ENCODE data around the gene CCDC182.

The CCDC182 gene

DNA sequence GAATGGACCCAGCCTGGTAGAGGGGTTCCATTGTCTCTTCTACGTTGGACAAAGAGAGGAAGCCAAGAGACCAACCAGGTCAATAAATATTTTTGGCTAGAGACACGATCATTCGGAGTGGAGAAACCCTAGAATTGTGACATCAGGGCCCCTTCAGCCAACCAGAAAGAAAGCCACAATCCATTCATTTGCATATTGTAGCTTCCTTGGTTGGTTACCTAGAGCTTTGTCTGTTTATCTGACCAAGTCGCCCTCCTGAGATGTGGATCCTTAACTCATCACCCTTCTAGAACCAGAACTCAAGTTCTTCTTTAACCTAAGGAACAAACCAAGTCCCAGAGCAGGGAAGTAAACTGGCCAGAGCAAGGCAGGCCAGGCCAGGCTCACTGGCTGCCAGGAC, at the start of gene CCDC182:
Gene CCDC182 (minus strand): TSS at position 58 of the 400 bp plus-strand sequence. CDS start 27 bp downstream, at position 31.
- no peak for DNase-seq

DNA sequence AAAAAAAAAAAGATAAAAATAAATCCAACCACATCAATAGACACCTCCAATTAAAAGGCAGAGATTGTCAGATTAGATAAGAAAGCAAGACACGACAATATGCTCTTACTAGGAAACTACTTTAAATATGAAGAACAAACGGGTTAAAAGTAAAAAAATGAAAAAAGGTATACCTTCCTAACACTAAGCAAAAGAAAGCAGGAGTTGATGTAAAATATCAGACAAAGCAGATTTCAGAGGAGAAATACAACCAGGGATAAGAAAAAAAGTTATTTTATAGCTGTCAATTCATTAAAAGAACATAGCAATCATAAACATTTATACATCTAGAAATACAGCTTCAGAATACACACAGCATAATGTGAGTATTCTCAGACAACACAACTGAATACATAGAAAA, 49.7 kb upstream of the CCDC182 start:
- DNase-seq = no peak

DNA sequence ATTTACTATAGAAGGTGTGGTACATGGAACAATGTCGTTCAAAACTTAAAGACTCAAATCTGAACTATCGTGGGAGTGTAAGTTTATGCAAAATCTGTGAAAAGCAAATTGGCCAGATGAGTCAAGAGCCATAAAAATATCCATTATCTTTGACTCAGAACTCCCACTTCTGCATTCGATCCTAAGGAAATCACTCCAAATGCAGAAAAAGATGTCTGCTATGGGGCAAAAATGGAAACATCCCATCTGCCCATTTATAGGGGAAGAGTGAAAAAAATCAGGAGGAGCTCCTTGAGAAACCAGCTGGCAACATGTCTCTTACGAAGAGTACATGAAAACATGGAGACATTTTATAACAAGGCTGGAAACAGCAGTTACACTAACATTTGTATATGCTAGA, 43.6 kb upstream of the CCDC182 start:
- no peak for DNase-seq

DNA sequence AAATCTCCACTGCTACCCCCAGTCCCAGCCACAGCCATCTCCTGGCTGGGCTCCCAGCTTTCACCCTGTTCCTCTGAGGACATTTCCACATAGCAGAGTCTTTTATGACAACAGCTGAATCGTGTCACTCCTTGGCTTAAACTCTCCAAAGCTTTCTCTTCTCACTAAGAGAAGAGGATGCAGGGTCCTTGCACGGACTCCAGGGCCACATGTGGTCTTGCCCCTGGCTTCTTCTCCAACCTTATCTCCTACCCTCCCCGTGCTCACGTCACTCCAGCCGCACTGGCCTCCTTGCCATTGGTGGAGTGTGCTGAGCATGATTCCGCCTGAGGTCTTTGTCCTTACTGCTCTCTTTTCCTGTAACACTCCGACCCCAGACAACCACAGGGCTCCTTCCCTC, 39.9 kb upstream of the CCDC182 start:
- DNase-seq = no peak

DNA sequence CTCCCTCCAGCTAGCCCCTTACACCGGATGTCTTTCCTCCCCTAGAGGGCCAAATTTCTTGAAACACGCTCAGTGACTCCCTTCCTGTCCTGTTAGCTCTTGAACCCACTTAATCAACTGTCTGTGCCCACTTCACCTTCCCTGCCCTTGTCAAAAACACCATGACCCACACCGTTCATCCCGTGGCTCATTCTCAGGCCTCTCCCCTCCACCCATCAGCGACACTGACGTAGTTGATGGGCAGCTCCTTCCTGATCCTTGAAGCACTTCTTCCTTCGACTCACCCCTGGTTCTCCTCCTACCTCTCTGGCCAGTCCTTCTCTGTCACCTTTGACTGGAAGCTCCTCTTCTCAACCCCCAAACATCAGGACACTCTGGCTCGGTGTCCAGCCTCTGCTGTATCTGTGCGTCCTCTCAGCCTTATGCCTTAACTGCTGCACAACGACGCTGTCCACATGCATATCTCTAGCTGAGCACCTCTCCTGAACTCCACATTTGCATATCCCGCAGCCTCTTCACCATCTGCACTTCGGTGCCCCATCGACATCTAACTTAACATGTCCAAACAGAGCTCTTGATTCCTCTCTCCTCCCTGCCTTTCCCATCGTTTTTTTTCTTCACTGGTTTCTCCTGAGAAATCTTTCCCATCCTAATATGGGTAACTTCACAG, 39.3 kb upstream of the CCDC182 start:
- DNase-seq = no peak

GRCh38 chr17:57783338-57783742, 38.2 kb upstream of the CCDC182 start:
- DNase-seq = peak; percentile 91

DNA sequence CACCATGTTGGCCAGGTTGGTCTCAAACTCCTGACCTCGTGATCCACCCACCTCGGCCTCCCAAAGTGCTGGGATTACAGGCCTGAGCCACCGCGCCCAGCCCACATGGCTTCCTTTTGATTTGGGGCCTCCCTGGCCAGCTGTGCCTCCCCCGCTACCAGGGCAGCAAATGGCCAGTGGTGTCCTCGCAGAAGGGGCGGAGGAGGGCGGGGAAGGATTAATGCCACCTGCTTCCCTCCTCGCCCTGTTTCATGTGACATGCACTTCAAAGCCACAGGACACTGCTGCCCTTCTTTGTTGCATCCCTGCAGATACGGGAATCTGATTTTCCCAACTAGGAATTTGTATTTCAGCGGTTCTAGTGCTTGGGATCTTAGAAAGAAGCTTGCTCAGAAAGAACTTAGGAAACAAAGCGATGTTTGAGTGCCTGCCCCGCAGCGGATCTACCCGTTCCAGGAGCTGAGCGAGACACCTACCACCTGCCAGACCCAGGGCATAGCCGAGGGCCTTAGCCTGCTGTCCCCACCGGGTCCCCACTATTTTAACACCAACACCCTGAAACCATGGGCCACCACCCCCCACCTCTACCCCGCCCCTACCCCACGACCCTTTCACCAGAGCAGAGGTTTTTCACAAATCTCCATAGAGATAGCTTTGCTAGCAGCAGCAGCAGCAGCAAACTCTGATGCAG, 37.7 kb upstream of the CCDC182 start:
- DNase-seq = no peak

- peak; percentile 92 for DNase-seq
These were observed 37.0 kb upstream of the CCDC182 start for GRCh38 chr17:57782062-57782490.

- no peak for DNase-seq
These were observed 36.4 kb upstream of the CCDC182 start for GRCh38 chr17:57781386-57782061.

DNA sequence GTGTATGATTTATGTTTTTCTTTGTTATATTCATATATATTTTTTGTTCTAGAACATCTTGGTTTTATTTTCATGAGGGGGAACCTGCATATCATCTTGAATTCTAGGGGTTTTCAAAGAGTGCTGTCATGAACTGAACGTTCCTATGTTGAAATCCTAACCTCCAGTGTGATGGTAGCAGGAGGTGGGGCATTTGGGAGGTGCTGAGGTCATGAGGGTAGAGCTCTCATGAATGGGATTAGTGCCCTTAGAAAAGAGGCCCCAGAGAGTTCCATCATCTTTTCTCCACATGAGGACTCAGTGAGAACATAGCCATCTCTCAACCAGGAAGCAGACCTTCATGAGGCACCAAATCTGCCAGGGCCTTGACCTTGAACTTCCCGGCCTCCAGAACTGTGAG, 34.6 kb upstream of the CCDC182 start:
- no peak for DNase-seq

DNA sequence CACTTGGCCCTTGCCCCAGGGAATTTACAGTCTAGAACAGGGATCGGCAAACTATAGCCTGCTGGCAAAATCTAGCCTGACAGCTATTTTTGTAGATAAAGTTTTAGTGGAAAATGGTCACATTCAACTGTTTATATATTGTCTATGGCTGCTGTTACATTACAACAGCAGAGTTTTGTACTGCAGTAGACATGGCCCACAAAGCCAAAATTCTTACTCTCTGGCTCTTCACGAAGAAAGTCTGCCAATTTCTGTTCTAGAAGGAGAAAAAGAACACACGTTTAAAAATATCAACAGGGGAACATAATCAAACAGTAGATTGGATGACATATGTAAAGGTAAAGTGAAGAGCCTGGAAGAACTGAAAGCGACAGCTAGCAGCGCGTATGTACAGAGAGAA, 33.2 kb upstream of the CCDC182 start:
- no peak for DNase-seq

DNA sequence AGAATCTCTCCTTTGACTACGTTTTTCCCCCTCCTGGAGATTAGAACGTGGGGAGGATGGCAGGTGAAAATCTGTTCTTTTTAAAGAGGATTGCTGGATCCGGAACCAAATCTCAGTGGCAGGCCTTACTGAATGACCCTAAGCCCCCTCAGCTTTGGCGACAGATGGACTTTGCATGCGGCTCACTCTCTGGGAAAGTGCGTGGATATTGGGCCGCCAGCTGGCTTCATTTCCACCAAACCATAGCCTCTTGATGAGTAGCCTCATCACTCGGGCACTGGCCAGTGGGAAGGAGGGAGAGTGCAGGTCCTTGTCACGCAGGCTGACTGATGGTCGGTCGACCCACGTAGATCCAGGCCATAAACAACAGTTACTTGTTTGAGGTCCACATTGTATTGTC, 31.3 kb upstream of the CCDC182 start:
- DNase-seq = no peak

DNA sequence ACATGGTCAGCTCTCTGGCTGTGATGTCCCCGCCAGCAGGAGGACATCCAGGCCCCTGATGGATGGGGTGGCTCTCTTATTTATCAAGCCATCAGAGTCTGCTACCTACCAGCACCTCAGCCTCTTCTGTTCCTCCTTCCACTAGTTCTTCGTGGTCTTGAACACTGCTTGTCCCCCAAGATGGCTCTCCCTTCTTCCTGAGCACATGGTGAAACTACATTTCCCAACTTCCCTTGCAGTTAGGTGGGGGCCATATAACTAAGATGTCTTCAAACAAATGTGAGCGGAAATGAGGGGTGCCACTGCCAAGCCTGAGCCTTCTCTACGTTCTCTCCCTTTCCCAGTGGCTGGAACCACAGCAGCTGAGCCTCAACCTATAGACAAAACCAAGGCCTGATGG, 29.8 kb upstream of the CCDC182 start:
- no peak for DNase-seq

- no peak for DNase-seq
These were observed 28.5 kb upstream of the CCDC182 start for GRCh38 chr17:57773557-57773956.

DNA sequence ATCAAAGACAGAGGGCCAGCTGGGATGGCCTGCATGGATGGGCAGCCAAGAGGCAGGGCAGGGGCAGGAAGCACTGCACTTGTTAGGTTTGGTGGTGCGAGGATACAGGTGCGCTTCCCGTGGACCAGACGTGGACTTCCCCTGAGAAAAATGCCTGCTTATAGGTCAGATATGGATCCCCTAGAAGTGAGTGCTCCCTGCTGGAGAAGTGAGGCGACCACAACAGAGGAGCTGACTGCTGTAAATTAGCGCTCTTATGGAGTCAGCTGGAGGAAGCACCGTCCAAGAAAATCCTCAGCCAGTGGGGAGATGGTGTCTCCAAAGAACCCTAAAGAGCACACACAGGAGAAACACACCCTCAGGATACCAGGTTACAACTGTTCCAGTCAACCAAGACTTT, 27.7 kb upstream of the CCDC182 start:
- DNase-seq = no peak

- no peak for DNase-seq
These were observed 22.5 kb upstream of the CCDC182 start for GRCh38 chr17:57767561-57767960.

DNA sequence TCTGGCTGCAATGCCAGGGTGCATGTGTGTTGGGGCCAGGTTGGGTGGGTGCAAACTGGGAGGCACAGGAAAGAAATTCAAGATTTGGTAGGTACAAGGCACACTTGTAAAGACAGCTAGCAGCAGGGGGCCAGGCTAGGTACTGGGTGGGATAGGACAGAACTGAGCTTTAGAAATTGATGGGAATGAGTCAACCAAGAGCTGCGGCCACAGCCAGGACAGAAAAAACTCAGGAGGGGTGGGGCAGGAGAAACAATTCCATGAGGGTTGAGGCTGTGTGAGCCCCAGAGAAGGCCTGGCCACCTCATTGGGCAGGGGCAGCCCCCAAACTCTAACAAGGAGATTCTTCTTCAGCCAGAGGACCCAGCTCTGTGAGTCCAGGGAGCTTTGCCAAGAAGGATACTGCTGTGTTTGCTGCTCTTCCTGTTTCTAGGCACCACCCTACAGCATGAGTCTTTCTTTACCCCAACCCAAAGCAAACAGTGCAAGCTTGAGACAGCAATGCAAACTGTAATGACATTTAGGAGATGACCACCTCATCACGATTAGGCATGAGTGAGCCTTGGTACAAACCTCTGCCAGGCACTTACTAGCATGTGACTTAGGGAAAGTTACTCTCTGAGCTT, 21.3 kb upstream of the CCDC182 start:
- DNase-seq = no peak

DNA sequence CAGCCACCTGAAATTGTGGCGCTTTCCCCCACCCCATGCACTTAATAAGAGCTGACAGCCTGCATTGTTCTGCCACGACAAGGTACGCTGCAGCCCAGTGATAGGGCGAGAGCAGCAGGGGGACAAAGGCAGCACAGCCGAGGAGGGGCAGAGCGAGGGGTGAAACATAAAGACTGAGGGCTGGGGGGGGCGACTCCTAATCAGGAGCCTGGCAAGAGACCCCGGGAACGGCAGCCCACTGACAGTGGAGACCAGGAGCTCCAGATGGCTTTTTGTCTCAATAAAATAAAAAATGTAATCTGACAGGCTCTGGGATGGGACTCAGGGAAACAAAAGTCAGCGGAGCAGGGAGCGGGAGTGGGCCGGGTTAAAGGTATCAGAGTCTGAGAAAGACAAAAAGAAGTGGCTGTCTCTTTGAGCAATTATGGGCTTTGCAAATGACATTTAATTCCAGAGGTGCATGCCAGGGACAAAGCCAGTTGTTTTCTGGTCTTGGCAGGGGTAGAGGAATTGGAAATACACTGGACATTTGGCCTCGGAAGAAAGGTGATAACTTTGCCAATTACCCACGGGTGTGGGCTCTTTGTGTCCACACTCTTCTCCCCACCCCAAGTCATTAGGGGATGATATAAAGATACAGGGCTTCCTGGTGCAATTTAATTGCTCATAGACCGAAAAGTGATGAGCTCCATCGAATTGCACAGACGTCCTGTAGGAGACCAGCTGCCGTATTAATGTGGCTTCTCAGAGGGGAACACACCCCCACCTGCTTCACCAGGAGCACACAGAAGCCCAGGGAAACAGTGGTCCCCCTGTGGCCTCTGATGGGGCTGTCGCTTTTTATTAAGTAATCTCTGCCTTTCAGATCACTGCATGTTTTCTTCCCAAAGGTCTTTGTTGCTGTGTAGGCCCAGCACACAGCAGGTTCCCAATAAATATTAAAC, 17.6 kb upstream of the CCDC182 start:
- DNase-seq = peak; percentile 84

GRCh38 chr17:57761887-57762286, 16.8 kb upstream of the CCDC182 start:
- DNase-seq = no peak

DNA sequence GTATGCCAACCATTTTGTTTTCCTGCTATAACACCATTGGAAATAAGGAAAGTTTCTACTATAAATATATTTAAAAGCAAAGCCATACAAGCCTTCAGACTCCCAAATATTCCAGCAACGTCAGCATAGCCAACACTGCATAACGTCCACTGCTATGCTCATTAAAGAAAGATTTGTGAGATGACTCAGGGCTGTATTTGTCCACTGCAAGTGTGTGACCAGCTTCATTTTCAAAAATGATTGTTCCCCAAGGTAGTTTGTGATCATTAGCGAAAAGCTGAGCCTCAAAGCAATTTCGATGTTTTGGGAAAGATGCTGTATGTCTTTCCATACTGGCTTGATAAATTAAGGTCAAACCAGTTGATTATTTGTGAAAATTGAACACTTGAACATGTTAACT, 14.9 kb upstream of the CCDC182 start:
- DNase-seq = no peak

- DNase-seq = no peak
These were observed 13.6 kb upstream of the CCDC182 start for GRCh38 chr17:57758654-57759053.

DNA sequence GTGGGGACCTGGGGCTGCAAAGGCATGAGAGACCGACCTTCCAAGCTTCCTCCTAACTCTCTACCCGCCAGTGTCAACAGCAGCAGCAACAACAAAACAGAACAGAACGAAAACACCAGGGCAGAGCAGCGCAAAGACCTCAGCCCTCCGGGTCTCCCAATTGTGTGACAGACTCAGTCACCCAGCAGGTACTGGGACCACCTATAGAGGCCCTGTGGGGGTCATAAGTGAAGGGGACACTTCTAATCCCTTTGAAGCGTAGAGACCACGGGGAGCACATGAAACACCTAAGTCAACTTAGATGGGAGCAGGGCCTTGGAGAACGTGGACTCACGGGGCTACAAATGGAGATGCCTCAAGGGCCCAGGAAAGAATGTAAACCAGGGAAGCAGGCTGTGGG, 12.6 kb upstream of the CCDC182 start:
- no peak for DNase-seq

DNA sequence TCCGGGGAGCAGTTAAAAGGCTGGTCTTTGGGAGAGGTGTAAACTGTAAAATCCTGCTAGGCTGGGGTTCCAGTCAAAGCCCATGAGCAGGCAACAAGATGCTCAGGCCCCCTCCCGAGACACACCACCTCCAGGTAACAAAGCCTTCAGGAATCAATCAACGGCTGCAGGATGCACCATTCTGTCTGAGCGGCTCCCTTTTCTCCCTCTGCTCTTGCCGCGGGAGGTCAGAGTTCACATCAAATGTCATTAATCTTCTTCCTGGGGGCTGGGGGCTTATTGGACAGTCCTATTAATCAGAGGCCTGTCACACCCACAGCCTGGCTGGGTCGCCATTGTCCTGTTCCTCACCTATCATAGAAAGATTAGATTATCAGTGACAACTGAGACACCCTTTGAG, 11.9 kb upstream of the CCDC182 start:
- DNase-seq = no peak

Measured in NCI-H1694 (cell line).